GM19099 (cell line): ENCODE measurements around the gene ZNF628.

Source experiments
- POLR2A ChIP-seq: IDR thresholded peaks from 3 replicates; pipeline ENCODE4 v1.6.1; 2011; ENCODE audit warnings: low read depth; ENCODE audit not compliant: insufficient read length; ENCODE audit errors: extremely low read depth

Gene ZNF628

DNA sequence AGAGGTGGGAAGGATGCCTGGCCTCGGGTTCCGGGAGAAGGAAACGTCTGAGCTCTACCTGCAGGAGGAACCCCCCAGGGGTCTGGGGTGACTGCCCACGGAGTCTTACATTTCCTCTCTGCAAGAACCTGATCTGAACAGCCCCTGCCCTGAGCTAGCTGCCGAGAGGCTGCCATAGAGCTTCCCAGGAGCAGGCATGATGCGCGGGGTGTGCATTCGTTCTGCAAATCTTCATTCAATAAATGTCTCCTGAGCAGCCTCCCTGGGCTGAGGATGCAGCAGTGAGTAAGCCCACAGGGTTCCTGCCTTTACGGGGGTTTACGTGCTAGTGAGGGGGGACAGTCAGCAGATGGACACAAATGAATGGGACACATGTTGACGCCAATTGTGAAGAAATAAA lies 31.8 kb upstream of the ZNF628 start:
- TF ChIP-seq POLR2A = no peak

DNA sequence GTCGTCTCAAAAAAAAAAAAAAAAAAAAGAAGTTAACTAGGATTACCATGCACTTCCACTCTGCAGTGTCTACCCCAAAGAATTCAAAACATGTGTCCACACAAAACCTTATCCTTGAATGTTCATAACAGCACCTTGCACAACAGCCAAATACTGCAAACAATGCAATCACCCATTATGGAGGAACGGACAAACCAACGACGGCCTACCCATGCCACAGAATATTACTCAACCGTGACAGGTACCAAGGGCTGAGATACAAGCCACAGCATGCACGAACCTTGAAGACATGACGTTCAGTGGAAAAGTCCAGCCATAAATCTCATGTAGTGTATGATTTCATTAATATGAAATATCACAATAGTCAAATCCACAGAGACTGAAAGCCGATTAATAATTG lies 30.4 kb upstream of the ZNF628 start:
- no peak for TF ChIP-seq POLR2A

DNA sequence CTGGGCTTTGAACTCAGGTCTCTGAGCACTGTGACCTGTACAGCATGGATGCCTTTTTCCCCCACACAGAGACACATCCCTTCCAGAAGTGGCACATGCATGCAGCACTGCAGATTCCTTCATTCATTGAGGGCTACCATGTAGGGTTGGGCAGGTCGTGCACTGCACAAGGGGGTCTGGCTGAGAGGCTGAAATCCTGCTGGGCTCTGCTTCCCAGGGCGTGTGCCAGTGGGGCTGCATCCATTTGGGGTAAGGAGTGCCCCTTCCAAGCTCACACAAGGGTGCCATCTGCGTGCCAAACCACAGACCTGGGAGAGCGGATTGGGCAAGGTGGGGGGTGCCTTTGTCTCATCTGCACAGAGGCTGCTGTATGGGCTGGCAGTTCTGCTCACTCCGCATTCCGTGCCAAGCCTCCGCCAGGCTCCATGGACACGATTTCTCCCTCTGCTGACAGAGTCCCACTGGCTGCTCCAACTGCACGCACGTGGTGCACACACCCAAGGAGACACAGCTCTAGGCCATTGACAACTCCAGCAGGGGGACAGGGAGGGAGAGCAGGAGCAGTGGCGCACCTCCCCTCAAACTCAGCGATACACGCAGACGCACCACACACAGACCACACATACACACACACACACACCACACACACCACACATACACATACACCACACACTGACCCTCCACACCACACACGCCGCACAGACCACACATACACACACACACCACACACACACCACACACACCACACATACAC lies 28.8 kb upstream of the ZNF628 start:
- TF ChIP-seq POLR2A = no peak

DNA sequence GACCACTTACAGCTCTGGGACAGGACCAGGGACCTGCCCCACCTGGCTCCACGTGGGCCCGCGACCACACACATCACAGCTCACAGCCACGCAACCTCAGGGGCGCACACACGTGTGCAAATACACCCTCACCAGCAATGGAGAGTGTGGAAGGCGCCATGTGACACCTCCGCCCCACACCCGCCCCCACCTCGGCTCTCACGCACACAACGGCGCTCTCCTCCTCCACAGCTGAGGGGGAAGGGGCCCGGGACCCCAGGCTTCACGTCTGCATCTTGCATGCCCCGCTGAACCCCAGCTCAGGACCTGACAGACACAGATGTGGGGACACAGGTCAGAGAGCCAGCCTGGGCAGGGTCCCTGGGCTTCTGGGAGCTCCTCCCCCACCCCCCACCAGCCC lies 26.9 kb upstream of the ZNF628 start:
- no peak for TF ChIP-seq POLR2A

DNA sequence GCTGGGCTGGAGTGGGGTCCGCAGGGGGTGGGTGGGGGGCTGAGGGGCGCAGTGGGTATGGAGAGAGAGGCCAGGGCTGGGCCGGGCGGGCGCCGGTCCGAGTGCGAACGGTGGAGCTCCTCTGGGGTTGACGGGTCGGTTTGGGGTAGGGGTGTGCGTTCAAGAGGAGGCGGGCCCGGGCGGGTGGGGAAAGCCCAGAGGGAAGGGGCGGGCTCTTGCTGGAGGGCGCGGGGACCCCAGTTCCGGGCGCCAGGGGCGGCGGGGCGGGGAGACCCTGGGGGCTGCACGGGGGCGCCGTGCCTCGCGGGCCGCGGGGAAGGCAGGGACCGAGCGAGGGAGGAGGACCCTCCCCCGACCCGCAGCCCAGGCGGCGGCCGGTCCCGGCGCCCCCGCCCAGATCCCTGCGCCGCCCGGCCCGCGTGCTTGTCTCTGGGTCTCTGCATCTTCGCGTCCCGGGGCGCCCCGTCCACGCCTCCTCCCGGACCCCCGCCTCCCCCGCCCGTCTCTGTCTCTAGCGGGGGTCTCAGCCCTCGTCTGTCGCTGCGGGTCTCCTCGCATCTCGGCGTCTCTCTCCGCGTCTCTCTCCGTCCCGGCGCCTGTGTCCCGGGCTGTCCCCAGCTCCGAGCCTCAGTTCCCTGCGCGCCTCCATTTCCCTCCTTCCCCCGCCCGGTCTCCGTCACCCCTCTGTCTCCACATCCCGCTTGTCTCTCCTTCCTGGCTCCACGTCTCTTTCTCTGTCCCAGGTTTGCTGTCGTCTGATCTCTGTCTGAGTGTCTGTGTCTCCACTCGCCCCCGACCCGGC lies 25.1 kb upstream of the ZNF628 start:
- no peak for TF ChIP-seq POLR2A

DNA sequence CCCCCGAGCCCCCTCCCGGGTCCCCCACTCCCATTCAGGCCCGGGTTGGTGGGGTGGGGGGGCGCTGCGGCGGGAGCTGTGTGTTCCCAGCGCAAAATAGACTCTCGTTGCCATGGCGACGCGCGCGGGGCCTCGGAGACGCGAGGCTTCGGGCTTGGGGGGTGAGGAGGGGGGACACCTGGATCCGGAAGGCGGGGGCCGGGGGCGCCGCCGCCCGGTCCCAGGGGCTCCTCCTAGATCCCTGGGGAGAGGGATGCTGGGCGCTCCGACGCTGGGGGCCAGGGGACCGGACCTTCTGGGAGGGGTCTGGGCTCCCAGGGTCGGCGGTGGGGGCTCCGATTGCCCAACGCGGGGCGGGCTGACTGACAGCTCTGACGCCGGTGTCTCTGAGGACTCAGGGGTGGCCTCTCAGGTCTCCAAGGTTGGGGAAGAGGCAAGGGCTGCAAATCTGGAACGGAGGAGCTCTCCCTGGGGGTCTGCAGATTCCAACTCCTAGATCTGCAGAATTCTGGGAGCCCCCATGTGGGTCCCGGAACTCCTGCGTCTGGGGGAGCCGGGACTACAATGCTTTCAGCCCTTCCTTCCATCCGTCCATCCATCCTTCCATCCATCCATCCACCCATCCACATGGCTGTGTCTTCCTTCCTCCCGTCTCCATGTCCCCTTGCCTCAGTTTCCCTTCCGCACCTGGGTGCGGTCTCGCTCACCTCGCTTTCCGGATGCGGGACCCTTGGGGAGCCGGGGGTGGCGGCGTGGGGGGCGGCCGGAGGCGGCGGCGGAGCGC lies 24.3 kb upstream of the ZNF628 start:
- TF ChIP-seq POLR2A = no peak

DNA sequence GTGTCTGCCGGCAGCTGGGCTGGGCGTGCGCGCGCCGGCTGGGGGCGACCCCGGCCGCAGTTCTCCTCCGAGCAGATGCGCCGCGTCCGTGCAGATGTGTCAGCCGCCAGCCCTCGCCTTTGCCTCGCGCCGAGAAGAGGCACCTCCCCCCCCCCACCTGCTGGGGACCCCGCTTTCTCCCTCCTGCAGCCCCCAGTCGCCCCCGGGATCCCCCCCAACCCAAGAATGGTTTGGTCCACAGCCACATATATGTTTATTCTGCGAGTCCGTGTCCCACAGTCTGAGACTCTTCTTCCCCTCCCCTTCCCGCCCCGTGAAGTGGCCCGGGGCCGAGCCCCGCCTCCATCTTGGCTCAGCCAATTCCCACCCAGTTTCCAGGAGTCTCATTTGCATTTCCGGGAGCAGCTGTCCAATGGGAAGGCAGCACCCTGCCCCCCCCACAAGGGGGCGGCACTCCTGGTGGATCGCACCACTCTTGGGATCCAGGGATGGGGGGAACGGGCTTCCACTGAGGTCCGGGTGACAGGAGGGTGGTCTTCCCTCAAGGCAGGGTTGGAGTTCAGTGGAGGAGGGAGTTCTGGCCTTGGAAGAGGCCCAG lies 23.6 kb upstream of the ZNF628 start:
- TF ChIP-seq POLR2A = no peak

DNA sequence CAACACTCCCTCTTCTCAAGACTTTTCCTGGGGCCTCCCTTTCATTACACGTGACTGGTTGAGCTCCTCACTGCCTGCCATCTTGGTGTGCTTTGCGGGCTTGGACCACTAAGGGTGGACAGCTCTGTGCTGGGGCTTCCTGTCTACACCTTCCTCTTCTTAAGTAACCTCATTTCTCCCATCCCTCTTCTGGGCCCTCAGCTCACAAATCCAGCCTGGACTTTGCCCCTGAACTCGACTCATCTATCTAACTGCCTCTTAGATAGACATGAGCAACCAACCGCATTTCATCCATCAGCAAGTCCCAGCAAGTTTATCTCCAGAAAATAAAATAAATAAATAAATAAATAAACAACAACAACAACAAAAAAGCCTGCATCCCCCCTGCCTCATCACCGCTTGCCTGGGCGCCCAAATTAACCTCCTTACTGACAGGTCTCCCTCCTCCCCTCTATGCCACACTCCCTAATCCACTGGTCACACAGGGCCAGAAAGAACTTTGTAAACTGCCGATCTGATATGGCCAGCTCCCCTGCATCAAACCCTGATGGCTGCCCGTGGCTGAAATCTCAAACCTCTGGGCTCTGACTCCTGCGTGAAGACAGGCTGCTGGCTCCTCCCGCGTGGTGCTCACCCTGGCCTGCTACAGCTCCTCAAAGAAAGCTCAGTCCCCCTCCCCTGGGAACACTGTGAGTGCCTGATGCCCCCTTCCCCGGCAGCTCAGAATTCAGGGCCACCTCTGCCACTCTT lies 22.7 kb upstream of the ZNF628 start:
- no peak for TF ChIP-seq POLR2A

DNA sequence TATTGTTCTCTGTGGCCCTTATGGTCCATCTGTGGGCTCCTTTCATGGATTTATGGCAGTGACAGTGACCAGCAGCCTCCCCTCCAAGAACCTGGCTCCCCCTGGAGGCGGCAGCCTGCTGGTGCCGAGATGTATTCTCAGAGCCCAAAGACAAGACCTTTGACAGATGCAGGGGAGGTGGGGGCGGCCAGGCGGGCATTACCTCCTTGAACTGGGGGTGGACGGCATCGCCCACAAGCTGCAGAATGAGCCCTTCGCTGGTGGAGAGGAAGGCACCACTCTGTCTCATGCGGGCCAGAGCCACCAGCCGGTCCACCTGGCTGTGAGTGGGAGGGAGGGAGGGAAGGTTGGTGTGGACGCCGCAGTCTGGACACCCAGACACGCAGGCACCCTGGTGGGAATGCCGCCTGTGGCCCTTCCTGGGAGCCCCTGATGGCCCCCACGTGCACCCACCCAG lies 21.6 kb upstream of the ZNF628 start:
- no peak for TF ChIP-seq POLR2A

DNA sequence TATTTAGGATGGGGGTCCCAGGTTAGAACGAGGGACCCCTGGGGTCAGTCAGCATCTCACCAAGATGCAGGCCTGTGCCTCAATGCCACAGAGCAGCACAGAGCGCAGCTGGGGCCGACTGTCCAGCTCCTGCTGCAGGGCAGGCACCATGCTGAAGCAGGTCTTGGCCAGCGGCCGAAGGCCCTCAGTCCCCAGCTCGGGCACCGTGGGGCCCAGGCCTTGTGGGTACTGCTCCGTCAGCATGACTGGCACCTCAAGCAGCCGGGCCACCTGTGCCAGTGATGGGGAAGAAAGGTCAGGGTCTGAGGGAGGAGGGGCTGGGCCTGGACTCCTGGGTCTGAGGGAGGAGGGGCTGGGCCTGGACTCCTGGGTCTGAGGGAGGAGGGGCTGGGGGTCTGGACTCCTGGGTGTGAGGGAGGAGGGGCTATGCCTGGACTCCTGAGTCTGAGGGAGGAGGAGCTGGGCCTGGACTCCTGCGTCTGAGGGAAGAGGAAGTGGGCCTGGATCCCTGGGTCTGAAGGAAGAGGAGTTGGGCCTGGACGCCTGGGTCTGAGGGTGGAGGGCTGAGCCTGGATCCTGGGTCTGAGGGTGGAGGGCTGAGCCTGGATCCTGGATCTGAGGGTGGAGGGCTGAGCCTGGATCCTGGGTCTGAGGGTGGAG lies 20.7 kb upstream of the ZNF628 start:
- no peak for TF ChIP-seq POLR2A

DNA sequence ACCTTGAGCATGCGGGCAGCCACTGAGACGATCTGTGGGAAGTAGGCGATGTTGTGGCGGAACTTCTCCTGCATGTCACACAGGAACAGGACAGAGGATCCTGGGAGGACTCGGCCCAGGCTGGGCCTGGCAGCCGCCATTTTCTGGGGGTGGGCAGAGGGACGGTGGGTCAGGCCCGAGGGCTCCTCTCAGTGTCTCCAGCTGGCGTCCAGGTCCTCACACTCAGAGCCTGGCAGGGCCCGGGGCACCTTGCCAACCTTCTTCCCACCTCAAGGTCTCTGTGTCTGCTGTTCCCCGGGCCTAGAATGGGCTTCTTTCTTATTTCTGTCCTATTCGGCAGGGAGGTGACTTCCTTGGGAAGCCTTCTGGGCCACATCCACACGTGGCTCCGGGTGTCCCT lies 20.1 kb upstream of the ZNF628 start:
- no peak for TF ChIP-seq POLR2A

DNA sequence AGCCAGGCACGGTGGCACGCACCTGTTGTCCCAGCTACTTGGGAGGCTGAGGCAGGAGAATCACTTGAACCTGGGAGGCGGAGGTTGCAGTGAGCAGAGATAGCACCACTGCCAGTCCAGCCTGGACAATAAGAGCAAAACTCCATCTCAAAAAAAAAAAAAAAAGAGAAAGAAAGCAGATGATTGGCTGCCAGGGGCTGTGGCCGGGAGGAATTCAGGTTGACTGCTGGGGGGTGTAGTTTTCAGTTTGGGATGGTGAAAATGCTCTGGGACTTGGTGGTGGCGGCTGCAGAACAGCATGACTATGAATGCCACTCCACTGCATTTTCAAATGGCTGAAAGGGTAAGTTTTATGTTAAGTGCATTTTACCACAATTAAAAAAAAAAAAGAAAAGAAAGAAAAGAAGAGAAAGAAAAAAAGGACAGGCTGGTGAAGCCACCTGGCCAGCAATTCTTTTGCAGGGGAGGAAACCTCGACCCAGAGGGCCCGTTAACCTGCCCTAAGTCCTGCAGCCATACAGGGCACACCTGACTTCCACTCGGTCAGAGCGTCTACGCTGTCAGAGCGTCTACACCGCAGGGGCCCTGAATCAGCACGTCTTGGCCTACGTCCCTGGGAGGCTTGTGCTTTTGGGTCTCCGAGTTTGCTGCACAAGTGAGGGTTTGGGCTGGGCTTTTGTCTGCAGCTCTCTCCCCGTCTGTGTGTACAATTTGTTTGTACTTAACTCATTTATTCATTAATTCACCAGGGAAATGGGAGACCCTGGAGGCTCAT lies 18.5 kb upstream of the ZNF628 start:
- TF ChIP-seq POLR2A = no peak

DNA sequence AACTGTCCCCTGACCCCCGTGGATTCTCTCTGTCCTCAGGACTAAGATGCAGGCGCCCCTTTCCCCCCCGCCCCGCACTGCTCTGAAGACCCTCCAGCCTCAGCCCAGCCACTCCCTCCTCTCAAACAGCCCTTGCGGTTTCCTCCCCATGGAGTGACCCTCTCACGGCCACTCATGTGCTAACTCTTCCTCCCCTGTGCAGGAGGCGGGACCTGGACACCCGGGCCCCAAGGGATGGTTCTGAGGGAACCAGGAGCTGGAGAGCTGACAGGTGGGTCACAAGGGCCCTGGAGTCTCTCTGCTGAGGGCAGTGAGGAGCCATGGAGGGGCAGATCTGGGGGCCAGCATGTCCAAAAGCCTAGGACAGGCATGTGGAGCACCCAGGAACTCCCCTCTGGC lies 16.9 kb upstream of the ZNF628 start:
- TF ChIP-seq POLR2A = no peak
